Measurements from ENCODE around the gene GSS. TPM values are rescaled to one million over a fixed set of nuclear protein-coding genes. Genes with fewer than 3 reads are reported as not detected.

GSS gene
- total RNA-seq, 1 experiment from 2014 or later, result 83.6 TPM

- no peak for DNase-seq (ENCODE audit: low read depth, low spot score)
- Histone ChIP-seq H3K4me2 (ENCODE audit: low read length) (no peak overlapping the region), H3K27me3 (ENCODE audit: insufficient read depth, low read length) (no peaks in the 10 kb centered on the region), H3K9me2 (ENCODE audit: insufficient read depth) (no peaks in the 10 kb centered on the region), H3K9ac (ENCODE audit: low read length) (no peak overlapping the region), H3K27ac (ENCODE audit: low read depth, low read length) (no peak overlapping the region), H3K36me3 (ENCODE audit: control insufficient read depth in 1 of 2, insufficient read depth in 2 of 2, low read length in 2 of 2) (peaks cover 0 to 7% of the 10 kb centered on the region in 2 experiments; a peak in 1 of 4 replicates), H3K4me3 (replicated peaks in 1 of 2; ENCODE audit: low read depth in 1 of 2, low read length in 2 of 2) (no peak overlapping the region), H3K9me3 (ENCODE audit: control insufficient read depth in 1 of 2, insufficient read depth in 1 of 2, low read depth in 1 of 2, low read length in 2 of 2) (no peaks in the 10 kb centered on the region), H4K20me1 (ENCODE audit: insufficient read depth) (no peaks in the 10 kb centered on the region), H3K4me1 (ENCODE audit: control insufficient read depth in 1 of 2, insufficient read depth in 2 of 2, low read length in 2 of 2) (peaks cover 0 to 3% of the 10 kb centered on the region in 2 experiments; a peak in 2 of 4 replicates), H2AFZ (ENCODE audit: low read depth, low read length, poor library complexity, severe bottlenecking) (no peak overlapping the region), H3K79me2 (ENCODE audit: insufficient read depth, low read length) (no peaks in the 10 kb centered on the region)
- ChIA-PET RAD21 (ENCODE audit: low non-redundant PET in 1 of 2, low total read pairs in 2 of 2, uncharacterized antibody in 2 of 2, unreplicated experiment in 2 of 2) (no interaction called here), CTCF (no interaction called here), POLR2A (interaction anchor here (1.2 kb wide), 1 partner anchor 8 kb away, joined by 4 read pairs; the partner anchor contains the start of gene ACSS2)
- intact Hi-C loops (cut with micrococcal nuclease), result no loop called here
- no TSS peak for BruUV-seq (replicated peaks)
- ATAC-seq, result no peak
- TF ChIP-seq CBX3 (IDR thresholded peaks at IDR 0.05; ENCODE audit: low read depth), result no peak
- no peak for TF ChIP-seq EGR1 (IDR thresholded peaks at IDR 0.05; ENCODE audit: low read depth)
- no peak for TF ChIP-seq FOSL1 (IDR thresholded peaks at IDR 0.05; ENCODE audit: low read depth)
- TF ChIP-seq EZH2phosphoT487 (IDR thresholded peaks at IDR 0.05; ENCODE audit: borderline replicate concordance), result no peak
- no peak for TF ChIP-seq EZH2 (IDR thresholded peaks at IDR 0.05)
- TF ChIP-seq CEBPB (IDR thresholded peaks at IDR 0.05; ENCODE audit: low read depth), result no peak
- no peak for TF ChIP-seq ELF1 (IDR thresholded peaks at IDR 0.05; ENCODE audit: borderline replicate concordance, low read depth)
- no peak for TF ChIP-seq ZNF274 (IDR thresholded peaks at IDR 0.05; ENCODE audit: low read depth, low read length)
Measured at GRCh38 chr20:34884260-34884659, 71.3 kb downstream of the GSS start.

- ChIA-PET CTCF (no interaction called here), RAD21 (ENCODE audit: low non-redundant PET in 1 of 2, low total read pairs in 2 of 2, uncharacterized antibody in 2 of 2, unreplicated experiment in 2 of 2) (no interaction called here), POLR2A (interaction anchor here (1.2 kb wide), 1 partner anchor 8 kb away, joined by 4 read pairs; the partner anchor contains the start of gene ACSS2)
- H2AFZ ChIP-seq (ENCODE audit: low read depth, low read length, poor library complexity, severe bottlenecking), result no peak overlapping the region
- peaks cover 0 to 7% of the 10 kb centered on the region in 2 experiments; a peak in 1 of 4 replicates for H3K36me3 ChIP-seq (ENCODE audit: control insufficient read depth in 1 of 2, insufficient read depth in 2 of 2, low read length in 2 of 2)
- no peaks in the 10 kb centered on the region for H3K27me3 ChIP-seq (ENCODE audit: insufficient read depth, low read length)
- H4K20me1 ChIP-seq (ENCODE audit: insufficient read depth), result no peaks in the 10 kb centered on the region
- no TSS peak for BruUV-seq (replicated peaks)
- H3K4me1 ChIP-seq (ENCODE audit: control insufficient read depth in 1 of 2, insufficient read depth in 2 of 2, low read length in 2 of 2), result peaks cover 0 to 3% of the 10 kb centered on the region in 2 experiments; a peak in 2 of 4 replicates
- H3K27ac ChIP-seq (ENCODE audit: low read depth, low read length), result no peak overlapping the region
- no peaks in the 10 kb centered on the region for H3K9me2 ChIP-seq (ENCODE audit: insufficient read depth)
- H3K9ac ChIP-seq (ENCODE audit: low read length), result no peak overlapping the region
- intact Hi-C loops (cut with micrococcal nuclease), result no loop called here
- TF ChIP-seq MAX (IDR thresholded peaks at IDR 0.05), result no peak
- TF ChIP-seq SP1 (IDR thresholded peaks at IDR 0.05; ENCODE audit: low read depth), result no peak
- TF ChIP-seq CTCF (IDR thresholded peaks at IDR 0.05 in 2 of 3, conservative IDR thresholded peaks at IDR 0.05 in 1 of 3; ENCODE audit: borderline replicate concordance in 1 of 3, insufficient read depth in 1 of 3, low read depth in 2 of 3, low read length in 2 of 3), result no peak
- no peak for TF ChIP-seq ELF1 (IDR thresholded peaks at IDR 0.05; ENCODE audit: borderline replicate concordance, low read depth)
- no peak for TF ChIP-seq SIN3A (IDR thresholded peaks at IDR 0.05; ENCODE audit: low read depth)
- no peak for TF ChIP-seq ATF3 (IDR thresholded peaks at IDR 0.05)
- no peak for TF ChIP-seq ZFX (IDR thresholded peaks at IDR 0.05)
- TF ChIP-seq ZBTB33 (IDR thresholded peaks at IDR 0.05; ENCODE audit: extremely low read depth, insufficient replicate concordance, low read length), result no peak
- no peak for TF ChIP-seq POLR2AphosphoS5 (IDR thresholded peaks at IDR 0.05; ENCODE audit: low read depth, low read length)
- TF ChIP-seq CEBPB (IDR thresholded peaks at IDR 0.05; ENCODE audit: low read depth), result no peak
- no peak for TF ChIP-seq FOSL1 (IDR thresholded peaks at IDR 0.05; ENCODE audit: low read depth)
- no peak for TF ChIP-seq YY1 (IDR thresholded peaks at IDR 0.05; ENCODE audit: extremely low read depth, insufficient replicate concordance, low read depth, low read length)
- ATAC-seq (no peak), DNase-seq (ENCODE audit: low read depth, low spot score) (no peak)
- H3K79me2 ChIP-seq (ENCODE audit: insufficient read depth, low read length), result no peaks in the 10 kb centered on the region
- H3K4me2 ChIP-seq (ENCODE audit: low read length), result no peak overlapping the region
- H3K9me3 ChIP-seq (ENCODE audit: control insufficient read depth in 1 of 2, insufficient read depth in 1 of 2, low read depth in 1 of 2, low read length in 2 of 2), result no peaks in the 10 kb centered on the region
- no peak overlapping the region for H3K4me3 ChIP-seq (replicated peaks in 1 of 2; ENCODE audit: low read depth in 1 of 2, low read length in 2 of 2)
Measured at GRCh38 chr20:34883809-34884208, 71.8 kb downstream of the GSS start.

All from HCT116 (cell line).